ENCODE data around the gene MAT2B. TPM values are rescaled to one million over a fixed set of nuclear protein-coding genes. Genes with fewer than 3 reads are reported as not detected.

MAT2B gene
- polyA plus RNA-seq, 1 of the 3 experiments (the other 2 are of a cell fraction): 30.1 TPM

DNA sequence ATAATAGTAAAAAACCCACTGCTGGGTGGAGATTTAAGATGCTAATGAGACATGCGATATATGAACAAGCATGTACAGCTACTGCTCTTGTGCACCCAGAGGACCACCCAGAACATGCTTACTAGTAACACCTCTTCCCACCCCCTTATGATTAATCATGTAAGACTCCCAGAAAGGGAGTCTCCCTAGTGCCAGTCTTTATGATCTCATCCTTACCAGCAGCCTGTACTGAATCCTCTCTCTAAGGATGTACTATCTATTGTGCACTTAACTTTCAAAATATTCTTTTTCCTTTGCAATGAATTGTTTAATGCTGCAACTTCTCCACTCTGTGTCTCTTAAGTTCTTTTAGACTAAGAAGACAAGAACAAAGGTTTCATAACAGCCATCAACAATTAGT lies 9.1 kb upstream of the MAT2B start (continued):
- TF ChIP-seq MAX (IDR thresholded peaks at IDR 0.05; ENCODE audit: low read depth) (no peak), FOSL2 (IDR thresholded peaks at IDR 0.05; ENCODE audit: borderline replicate concordance, low read depth) (no peak), NFIC (IDR thresholded peaks at IDR 0.05; ENCODE audit: borderline replicate concordance) (no peak), GABPA (IDR thresholded peaks at IDR 0.05; ENCODE audit: low read depth) (no peak)

- POLR2A ChIA-PET: no interaction called here
Measured at GRCh38 chr5:163497315-163497714, 8.1 kb upstream of the MAT2B start.

More at GRCh38 chr5:163497315-163497714, 8.1 kb upstream of the MAT2B start:
- H3K4me3 ChIP-seq (ENCODE audit: low read depth in 2 of 2, low read length in 1 of 2): no peak overlapping the region
- H3F3A ChIP-seq (replicated peaks; ENCODE audit: insufficient read depth): peaks cover under 1% of the 10 kb centered on the region
- H3K9me3 ChIP-seq: no peaks in the 10 kb centered on the region
- no peak for DNase-seq
- no peaks in the 10 kb centered on the region for H3K9me2 ChIP-seq
- H3K27ac ChIP-seq (ENCODE audit: low read depth in 2 of 2, low read length in 1 of 2): no peak overlapping the region
- WGBS (ENCODE audit: low lambda C conversion rate): 90% methylated on average over 3 of the region's 3 CpGs
- H3K79me2 ChIP-seq (ENCODE audit: insufficient read depth): no peaks in the 10 kb centered on the region
- H3K4me2 ChIP-seq: no peak overlapping the region
- H2AFZ ChIP-seq (ENCODE audit: low read depth): no peak overlapping the region
- CTCF ChIA-PET: interaction anchor here (2.6 kb wide), 1 partner anchor 23 kb away, joined by 9 read pairs; no protein-coding TSS in a partner anchor
- TF ChIP-seq GATA2 (CRISPR knock-in tag; IDR thresholded peaks at IDR 0.05) (no peak), RAD21 (IDR thresholded peaks at IDR 0.05; ENCODE audit: low read length) (no peak), MAX (IDR thresholded peaks at IDR 0.05; ENCODE audit: low read depth) (no peak), NRF1 (IDR thresholded peaks at IDR 0.05; ENCODE audit: low read depth, low read length) (no peak), RXRA (IDR thresholded peaks at IDR 0.05; ENCODE audit: borderline replicate concordance, low read depth) (no peak), SIN3A (IDR thresholded peaks at IDR 0.05; ENCODE audit: borderline replicate concordance, low read depth, low read length) (no peak), EZH2phosphoT487 (IDR thresholded peaks at IDR 0.05; ENCODE audit: borderline replicate concordance, low read depth) (no peak), TAF1 (IDR thresholded peaks at IDR 0.05; ENCODE audit: borderline replicate concordance, low read depth, low read length) (no peak), RCOR1 (IDR thresholded peaks at IDR 0.05; ENCODE audit: low read length) (no peak), ELF1 (IDR thresholded peaks at IDR 0.05) (no peak), POLR2AphosphoS5 (IDR thresholded peaks at IDR 0.05; ENCODE audit: low read depth, low read length) (no peak), EP300 (IDR thresholded peaks at IDR 0.05; ENCODE audit: borderline replicate concordance in 1 of 2, low read depth in 1 of 2, low read length in 1 of 2) (no peak), USF2 (IDR thresholded peaks at IDR 0.05; ENCODE audit: borderline replicate concordance, low read depth, low read length) (no peak), SMC3 (IDR thresholded peaks at IDR 0.05; ENCODE audit: low read depth, low read length) (no peak), YY1 (IDR thresholded peaks at IDR 0.05; ENCODE audit: low read depth) (no peak), JUND (IDR thresholded peaks at IDR 0.05) (no peak)
- TF ChIP-seq, protein P1, sequence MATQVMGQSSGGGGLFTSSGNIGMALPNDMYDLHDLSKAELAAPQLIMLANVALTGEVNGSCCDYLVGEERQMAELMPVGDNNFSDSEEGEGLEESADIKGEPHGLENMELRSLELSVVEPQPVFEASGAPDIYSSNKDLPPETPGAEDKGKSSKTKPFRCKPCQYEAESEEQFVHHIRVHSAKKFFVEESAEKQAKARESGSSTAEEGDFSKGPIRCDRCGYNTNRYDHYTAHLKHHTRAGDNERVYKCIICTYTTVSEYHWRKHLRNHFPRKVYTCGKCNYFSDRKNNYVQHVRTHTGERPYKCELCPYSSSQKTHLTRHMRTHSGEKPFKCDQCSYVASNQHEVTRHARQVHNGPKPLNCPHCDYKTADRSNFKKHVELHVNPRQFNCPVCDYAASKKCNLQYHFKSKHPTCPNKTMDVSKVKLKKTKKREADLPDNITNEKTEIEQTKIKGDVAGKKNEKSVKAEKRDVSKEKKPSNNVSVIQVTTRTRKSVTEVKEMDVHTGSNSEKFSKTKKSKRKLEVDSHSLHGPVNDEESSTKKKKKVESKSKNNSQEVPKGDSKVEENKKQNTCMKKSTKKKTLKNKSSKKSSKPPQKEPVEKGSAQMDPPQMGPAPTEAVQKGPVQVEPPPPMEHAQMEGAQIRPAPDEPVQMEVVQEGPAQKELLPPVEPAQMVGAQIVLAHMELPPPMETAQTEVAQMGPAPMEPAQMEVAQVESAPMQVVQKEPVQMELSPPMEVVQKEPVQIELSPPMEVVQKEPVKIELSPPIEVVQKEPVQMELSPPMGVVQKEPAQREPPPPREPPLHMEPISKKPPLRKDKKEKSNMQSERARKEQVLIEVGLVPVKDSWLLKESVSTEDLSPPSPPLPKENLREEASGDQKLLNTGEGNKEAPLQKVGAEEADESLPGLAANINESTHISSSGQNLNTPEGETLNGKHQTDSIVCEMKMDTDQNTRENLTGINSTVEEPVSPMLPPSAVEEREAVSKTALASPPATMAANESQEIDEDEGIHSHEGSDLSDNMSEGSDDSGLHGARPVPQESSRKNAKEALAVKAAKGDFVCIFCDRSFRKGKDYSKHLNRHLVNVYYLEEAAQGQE (IDR thresholded peaks at IDR 0.05; ENCODE audit: low read depth, low read length): no peak
- TF ChIP-seq, protein P2, sequence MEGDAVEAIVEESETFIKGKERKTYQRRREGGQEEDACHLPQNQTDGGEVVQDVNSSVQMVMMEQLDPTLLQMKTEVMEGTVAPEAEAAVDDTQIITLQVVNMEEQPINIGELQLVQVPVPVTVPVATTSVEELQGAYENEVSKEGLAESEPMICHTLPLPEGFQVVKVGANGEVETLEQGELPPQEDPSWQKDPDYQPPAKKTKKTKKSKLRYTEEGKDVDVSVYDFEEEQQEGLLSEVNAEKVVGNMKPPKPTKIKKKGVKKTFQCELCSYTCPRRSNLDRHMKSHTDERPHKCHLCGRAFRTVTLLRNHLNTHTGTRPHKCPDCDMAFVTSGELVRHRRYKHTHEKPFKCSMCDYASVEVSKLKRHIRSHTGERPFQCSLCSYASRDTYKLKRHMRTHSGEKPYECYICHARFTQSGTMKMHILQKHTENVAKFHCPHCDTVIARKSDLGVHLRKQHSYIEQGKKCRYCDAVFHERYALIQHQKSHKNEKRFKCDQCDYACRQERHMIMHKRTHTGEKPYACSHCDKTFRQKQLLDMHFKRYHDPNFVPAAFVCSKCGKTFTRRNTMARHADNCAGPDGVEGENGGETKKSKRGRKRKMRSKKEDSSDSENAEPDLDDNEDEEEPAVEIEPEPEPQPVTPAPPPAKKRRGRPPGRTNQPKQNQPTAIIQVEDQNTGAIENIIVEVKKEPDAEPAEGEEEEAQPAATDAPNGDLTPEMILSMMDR (IDR thresholded peaks at IDR 0.05): no peak
- TF ChIP-seq, protein P3, sequence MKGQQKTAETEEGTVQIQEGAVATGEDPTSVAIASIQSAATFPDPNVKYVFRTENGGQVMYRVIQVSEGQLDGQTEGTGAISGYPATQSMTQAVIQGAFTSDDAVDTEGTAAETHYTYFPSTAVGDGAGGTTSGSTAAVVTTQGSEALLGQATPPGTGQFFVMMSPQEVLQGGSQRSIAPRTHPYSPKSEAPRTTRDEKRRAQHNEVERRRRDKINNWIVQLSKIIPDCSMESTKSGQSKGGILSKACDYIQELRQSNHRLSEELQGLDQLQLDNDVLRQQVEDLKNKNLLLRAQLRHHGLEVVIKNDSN (IDR thresholded peaks at IDR 0.05; ENCODE audit: borderline replicate concordance, low read depth): no peak
- H3K9ac ChIP-seq: no peak overlapping the region
- no peaks in the 10 kb centered on the region for H4K20me1 ChIP-seq (ENCODE audit: insufficient read depth)
- no peaks in the 10 kb centered on the region; a peak in 1 of 4 replicates for H3K4me1 ChIP-seq (ENCODE audit: control insufficient read depth in 1 of 2, insufficient read depth in 2 of 2, low read depth in 1 of 2, low read length in 1 of 2)
- H3K27me3 ChIP-seq (ENCODE audit: insufficient read depth): no peaks in the 10 kb centered on the region
- H3K36me3 ChIP-seq (replicated peaks in 1 of 2; ENCODE audit: control insufficient read depth in 1 of 2, insufficient read depth in 2 of 2, low read length in 1 of 2): peaks cover 0 to 5% of the 10 kb centered on the region in 2 experiments

Measured in SK-N-SH (cell line).